SK-N-SH (cell line): ENCODE measurements around the gene UBA1. TPM values are rescaled to one million over a fixed set of nuclear protein-coding genes. Genes with fewer than 3 reads are reported as not detected.

Source experiments
- CTCF ChIA-PET: fragments of 300-600, 350-600 bp; formaldehyde crosslinking; extraction: SDS; loops from one replicate; lab custom pipeline; 2021; lab: Yijun Ruan, JAX
- POLR2A ChIA-PET: fragments of 350-600 bp; sonication (Branson Sonifier 250); formaldehyde crosslinking; extraction: SDS; loops from one replicate; lab custom pipeline; 2020; ENCODE audit warnings: antibody characterized with exemption, inconsistent platforms; lab: Yijun Ruan, JAX
- DNase-seq: peaks from one replicate; pipeline ENCODE4 v3.0.0; 2012
- H2AFZ ChIP-seq: fragments of 200-600 bp; sonication (generic); 2 replicates; pipeline ENCODE4 v1.8.1; 2016; ENCODE audit warnings: antibody characterized with exemption, mild to moderate bottlenecking, low read depth
- H3F3A ChIP-seq: fragments of 200-600 bp; sonication (generic); replicated peaks from 2 replicates; pipeline ENCODE3; 2016; ENCODE audit warnings: antibody characterized with exemption, mild to moderate bottlenecking; ENCODE audit not compliant: insufficient read depth
- H3K27ac ChIP-seq, 2 experiments: fragments of 200-500 bp in 1 of 2; fragments of 200-600 bp in 1 of 2; sonication (Bioruptor generic) in 1 of 2; sonication (generic), shearing (Covaris generic) in 1 of 2; 2 replicates each; pipeline versions ENCODE4 v1.5.1 to v1.6.1; 2014 to 2016; ENCODE audit warnings: low read depth in 2 of 2, inconsistent platforms in 1 of 2, low read length in 1 of 2, mild to moderate bottlenecking in 1 of 2, mixed read lengths in 1 of 2
- H3K27me3 ChIP-seq: fragments of 200-600 bp; sonication (generic), shearing (Covaris generic); 2 replicates; pipeline ENCODE4 v1.6.1; 2016; ENCODE audit warnings: mixed run types; ENCODE audit not compliant: insufficient read depth
- H3K36me3 ChIP-seq, 2 experiments: fragments of 200-500 bp in 1 of 2; fragments of 200-600 bp in 1 of 2; sonication (Bioruptor generic) in 1 of 2; sonication (generic) in 1 of 2; replicated peaks in 1 of 2; 2 replicates each; pipeline versions ENCODE3 to v1.5.1; 2014 to 2016; ENCODE audit warnings: low read length in 1 of 2, mild to moderate bottlenecking in 1 of 2; ENCODE audit not compliant: insufficient read depth in 2 of 2, control insufficient read depth in 1 of 2
- H3K4me1 ChIP-seq, 2 experiments: fragments of 200-500 bp in 1 of 2; fragments of 200-600 bp in 1 of 2; sonication (Bioruptor generic) in 1 of 2; sonication (generic), shearing (Covaris generic) in 1 of 2; 2 replicates each; pipeline versions ENCODE4 v1.5.1 to v1.6.1; 2014 to 2016; ENCODE audit warnings: low read depth in 1 of 2, low read length in 1 of 2, mixed run types in 1 of 2; ENCODE audit not compliant: insufficient read depth in 2 of 2, control insufficient read depth in 1 of 2
- H3K4me2 ChIP-seq: fragments of 200-600 bp; sonication (generic), shearing (Covaris generic); 2 replicates; pipeline ENCODE4 v1.6.1; 2017; ENCODE audit warnings: mixed run types
- H3K4me3 ChIP-seq, 2 experiments: fragments of 200-500 bp in 1 of 2; fragments of 200-600 bp in 1 of 2; sonication (Bioruptor generic) in 1 of 2; sonication (generic), shearing (Covaris generic) in 1 of 2; 2 replicates each; pipeline versions ENCODE4 v1.5.1 to v1.8.1; 2014 to 2016; ENCODE audit warnings: low read depth in 2 of 2, inconsistent platforms in 1 of 2, low read length in 1 of 2, mild to moderate bottlenecking in 1 of 2, mixed read lengths in 1 of 2, moderate library complexity in 1 of 2
- H3K79me2 ChIP-seq: fragments of 200-600 bp; sonication (generic); 2 replicates; pipeline ENCODE4 v1.8.1; 2017; ENCODE audit warnings: mild to moderate bottlenecking; ENCODE audit not compliant: insufficient read depth
- H3K9ac ChIP-seq: fragments of 200-600 bp; sonication (generic); 2 replicates; pipeline ENCODE4 v1.6.1; 2017; ENCODE audit warnings: mixed run types
- H3K9me2 ChIP-seq: fragments of 200-600 bp; sonication (generic); 2 replicates; pipeline ENCODE4 v1.6.1; 2017; ENCODE audit warnings: mixed run types
- H3K9me3 ChIP-seq: fragments of 200-600 bp; sonication (generic); 2 replicates; pipeline ENCODE4 v1.6.1; 2017; ENCODE audit warnings: mixed run types, mild to moderate bottlenecking, moderate library complexity
- H4K20me1 ChIP-seq: fragments of 200-600 bp; sonication (generic); 2 replicates; pipeline ENCODE4 v1.6.1; 2017; ENCODE audit warnings: mild to moderate bottlenecking, mixed run types; ENCODE audit not compliant: insufficient read depth
- CHD2 ChIP-seq: fragments of 150-350 bp; IDR thresholded peaks from 2 replicates; pipeline ENCODE4 v1.6.1; 2018; ENCODE audit warnings: low read length; ENCODE audit not compliant: partially characterized antibody
- EZH2phosphoT487 ChIP-seq: fragments of 200-600 bp; sonication (generic); IDR thresholded peaks from 2 replicates; pipeline ENCODE4 v1.6.1; 2017; ENCODE audit warnings: low read depth, mixed run types, mild to moderate bottlenecking, antibody characterized with exemption, moderate library complexity, borderline replicate concordance
- JUND ChIP-seq: IDR thresholded peaks from 2 replicates; pipeline ENCODE4 v1.4.0; 2012
- POLR2AphosphoS5 ChIP-seq: IDR thresholded peaks from 2 replicates; pipeline ENCODE4 v1.6.1; 2012; ENCODE audit warnings: low read depth, low read length
- RCOR1 ChIP-seq: fragments of 150-350 bp; IDR thresholded peaks from 2 replicates; pipeline ENCODE4 v1.6.1; 2017; ENCODE audit warnings: antibody characterized with exemption, low read length
- RXRA ChIP-seq: IDR thresholded peaks from 2 replicates; pipeline ENCODE4 v1.4.0; 2012; ENCODE audit warnings: low read depth, mild to moderate bottlenecking, borderline replicate concordance
- TEAD4 ChIP-seq: IDR thresholded peaks from 2 replicates; pipeline ENCODE4 v1.4.0; 2012; ENCODE audit warnings: mild to moderate bottlenecking, borderline replicate concordance; ENCODE audit not compliant: insufficient read depth
- YY1 ChIP-seq: IDR thresholded peaks from 2 replicates; pipeline ENCODE4 v1.4.0; 2012; ENCODE audit warnings: low read depth, mild to moderate bottlenecking
- WGBS: methylation state at CpG from one replicate; pipeline ENCODE4 v1.1.6; 2017; ENCODE audit warnings: low lambda C conversion rate; 5-methylcytosine and 5-hydroxymethylcytosine counted together
- polyA plus RNA-seq, 3 experiments: library from polyadenylated mRNA; depleted of rRNA; stranded (reverse); fragments of >200 nt; gene quantifications; 2 replicates each; pipeline ENCODE4 v1.2.3, GENCODE V29; 2012
- TF ChIP-seq, protein P1 (sequence below): IDR thresholded peaks from 2 replicates; pipeline ENCODE4 v1.4.0; 2012; ENCODE audit warnings: low read depth, borderline replicate concordance
- TF ChIP-seq, protein P2 (sequence below): IDR thresholded peaks from 2 replicates; pipeline ENCODE4; 2012
- TF ChIP-seq, protein P3 (sequence below): fragments of 150-350 bp; IDR thresholded peaks from 2 replicates; pipeline ENCODE4 v1.6.1; 2017; ENCODE audit warnings: antibody characterized with exemption, low read length, low read depth, borderline replicate concordance
- TF ChIP-seq, protein P4 (sequence below): fragments of 150-350 bp; IDR thresholded peaks from 2 replicates; pipeline ENCODE4 v1.6.1; 2016; ENCODE audit warnings: mild to moderate bottlenecking, low read depth, low read length

Gene UBA1
- polyA plus RNA-seq, 1 of the 3 experiments (the other 2 are of a cell fraction), result 283 TPM

DNA sequence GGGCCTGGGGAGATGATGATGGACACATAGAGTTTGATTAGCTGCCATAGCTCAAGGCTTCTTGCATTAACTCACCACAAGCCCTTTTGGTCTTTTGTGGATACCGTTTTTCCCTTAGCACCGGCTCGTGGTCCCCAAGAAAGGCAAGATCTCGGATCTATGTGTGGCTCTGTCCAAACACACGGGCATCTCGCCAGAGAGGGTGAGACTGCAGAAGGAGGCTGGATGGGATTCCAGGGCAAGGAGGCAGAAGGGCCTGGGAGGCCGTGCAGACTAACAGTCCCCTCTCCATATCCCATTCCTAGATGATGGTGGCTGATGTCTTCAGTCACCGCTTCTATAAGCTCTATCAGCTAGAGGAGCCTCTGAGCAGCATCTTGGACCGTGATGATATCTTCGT, 48.7 kb downstream of the UBA1 start:
- Histone ChIP-seq H3K4me1 (no peaks in the 10 kb centered on the region; a peak in 1 of 4 replicates), H3K4me3 (no peak overlapping the region), H2AFZ (no peak overlapping the region), H3K9me3 (no peaks in the 10 kb centered on the region), H4K20me1 (peaks cover 24% of the 10 kb centered on the region), H3K4me2 (no peak overlapping the region), H3K27me3 (no peaks in the 10 kb centered on the region), H3K27ac (no peak overlapping the region), H3F3A (no peaks in the 10 kb centered on the region), H3K36me3 (peaks cover 23 to 42% of the 10 kb centered on the region in 2 experiments), H3K9ac (no peak overlapping the region), H3K79me2 (peaks cover 21% of the 10 kb centered on the region), H3K9me2 (no peaks in the 10 kb centered on the region)
- CTCF ChIA-PET, result interaction anchor here (1.0 kb wide), 1 partner anchor 43 kb away, joined by 3 read pairs; no protein-coding TSS in a partner anchor
- 96% methylated on average over 8 of the region's 10 CpGs for WGBS
- no peak for DNase-seq
- POLR2A ChIA-PET, result no interaction called here
- TF ChIP-seq TEAD4 (no peak), EZH2phosphoT487 (no peak), YY1 (no peak)
- TF ChIP-seq, protein P1, sequence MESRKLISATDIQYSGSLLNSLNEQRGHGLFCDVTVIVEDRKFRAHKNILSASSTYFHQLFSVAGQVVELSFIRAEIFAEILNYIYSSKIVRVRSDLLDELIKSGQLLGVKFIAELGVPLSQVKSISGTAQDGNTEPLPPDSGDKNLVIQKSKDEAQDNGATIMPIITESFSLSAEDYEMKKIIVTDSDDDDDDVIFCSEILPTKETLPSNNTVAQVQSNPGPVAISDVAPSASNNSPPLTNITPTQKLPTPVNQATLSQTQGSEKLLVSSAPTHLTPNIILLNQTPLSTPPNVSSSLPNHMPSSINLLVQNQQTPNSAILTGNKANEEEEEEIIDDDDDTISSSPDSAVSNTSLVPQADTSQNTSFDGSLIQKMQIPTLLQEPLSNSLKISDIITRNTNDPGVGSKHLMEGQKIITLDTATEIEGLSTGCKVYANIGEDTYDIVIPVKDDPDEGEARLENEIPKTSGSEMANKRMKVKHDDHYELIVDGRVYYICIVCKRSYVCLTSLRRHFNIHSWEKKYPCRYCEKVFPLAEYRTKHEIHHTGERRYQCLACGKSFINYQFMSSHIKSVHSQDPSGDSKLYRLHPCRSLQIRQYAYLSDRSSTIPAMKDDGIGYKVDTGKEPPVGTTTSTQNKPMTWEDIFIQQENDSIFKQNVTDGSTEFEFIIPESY, result no peak
- TF ChIP-seq, protein P2, sequence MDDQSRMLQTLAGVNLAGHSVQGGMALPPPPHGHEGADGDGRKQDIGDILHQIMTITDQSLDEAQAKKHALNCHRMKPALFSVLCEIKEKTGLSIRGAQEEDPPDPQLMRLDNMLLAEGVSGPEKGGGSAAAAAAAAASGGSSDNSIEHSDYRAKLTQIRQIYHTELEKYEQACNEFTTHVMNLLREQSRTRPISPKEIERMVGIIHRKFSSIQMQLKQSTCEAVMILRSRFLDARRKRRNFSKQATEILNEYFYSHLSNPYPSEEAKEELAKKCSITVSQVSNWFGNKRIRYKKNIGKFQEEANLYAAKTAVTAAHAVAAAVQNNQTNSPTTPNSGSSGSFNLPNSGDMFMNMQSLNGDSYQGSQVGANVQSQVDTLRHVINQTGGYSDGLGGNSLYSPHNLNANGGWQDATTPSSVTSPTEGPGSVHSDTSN, result no peak

DNA sequence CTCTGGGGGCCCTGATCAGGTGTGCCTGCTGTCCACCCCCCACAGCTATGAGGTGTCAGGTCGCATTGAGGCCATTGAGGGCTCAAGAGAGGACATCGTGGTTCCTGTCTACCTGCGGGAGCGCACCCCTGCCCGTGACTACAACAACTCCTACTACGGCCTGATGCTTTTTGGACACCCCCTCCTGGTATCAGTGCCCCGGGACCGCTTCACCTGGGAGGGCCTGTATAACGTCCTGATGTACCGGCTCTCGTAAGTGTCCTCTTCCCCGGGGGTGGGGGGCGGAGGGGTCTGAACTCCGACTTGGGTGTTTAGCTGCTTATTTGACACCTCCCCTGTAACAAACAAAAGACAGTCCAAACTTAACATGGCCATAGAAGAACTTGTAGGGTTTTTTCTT, 49.7 kb downstream of the UBA1 start:
- H3K4me1 ChIP-seq, result no peaks in the 10 kb centered on the region; a peak in 1 of 4 replicates
- DNase-seq, result no peak
- no peaks in the 10 kb centered on the region for H3K9me2 ChIP-seq
- no peaks in the 10 kb centered on the region for H3F3A ChIP-seq
- H3K4me2 ChIP-seq, result no peak overlapping the region
- H3K9ac ChIP-seq, result no peak overlapping the region
- no peaks in the 10 kb centered on the region for H3K27me3 ChIP-seq
- TF ChIP-seq POLR2AphosphoS5 (no peak), JUND (no peak), RXRA (no peak), CHD2 (no peak), RCOR1 (no peak)
- TF ChIP-seq, protein P3, sequence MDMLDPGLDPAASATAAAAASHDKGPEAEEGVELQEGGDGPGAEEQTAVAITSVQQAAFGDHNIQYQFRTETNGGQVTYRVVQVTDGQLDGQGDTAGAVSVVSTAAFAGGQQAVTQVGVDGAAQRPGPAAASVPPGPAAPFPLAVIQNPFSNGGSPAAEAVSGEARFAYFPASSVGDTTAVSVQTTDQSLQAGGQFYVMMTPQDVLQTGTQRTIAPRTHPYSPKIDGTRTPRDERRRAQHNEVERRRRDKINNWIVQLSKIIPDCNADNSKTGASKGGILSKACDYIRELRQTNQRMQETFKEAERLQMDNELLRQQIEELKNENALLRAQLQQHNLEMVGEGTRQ, result no peak
- TF ChIP-seq, protein P1, result no peak
- TF ChIP-seq, protein P4, sequence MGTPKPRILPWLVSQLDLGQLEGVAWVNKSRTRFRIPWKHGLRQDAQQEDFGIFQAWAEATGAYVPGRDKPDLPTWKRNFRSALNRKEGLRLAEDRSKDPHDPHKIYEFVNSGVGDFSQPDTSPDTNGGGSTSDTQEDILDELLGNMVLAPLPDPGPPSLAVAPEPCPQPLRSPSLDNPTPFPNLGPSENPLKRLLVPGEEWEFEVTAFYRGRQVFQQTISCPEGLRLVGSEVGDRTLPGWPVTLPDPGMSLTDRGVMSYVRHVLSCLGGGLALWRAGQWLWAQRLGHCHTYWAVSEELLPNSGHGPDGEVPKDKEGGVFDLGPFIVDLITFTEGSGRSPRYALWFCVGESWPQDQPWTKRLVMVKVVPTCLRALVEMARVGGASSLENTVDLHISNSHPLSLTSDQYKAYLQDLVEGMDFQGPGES, result no peak
- TF ChIP-seq, protein P2, result no peak
- no peak overlapping the region for H3K27ac ChIP-seq
- POLR2A ChIA-PET, result no interaction called here
- H3K4me3 ChIP-seq, result no peak overlapping the region
- H2AFZ ChIP-seq, result no peak overlapping the region
- WGBS, result 97% methylated on average over 13 of the region's 14 CpGs
- peaks cover 14% of the 10 kb centered on the region for H4K20me1 ChIP-seq
- CTCF ChIA-PET, result no interaction called here
- peaks cover 11% of the 10 kb centered on the region; the same call in 1 of the 2 replicates for H3K79me2 ChIP-seq
- no peaks in the 10 kb centered on the region for H3K9me3 ChIP-seq
- H3K36me3 ChIP-seq, result peaks cover 23 to 42% of the 10 kb centered on the region in 2 experiments
